ENCODE data around the gene TRIM15.
"Not testable (repeated sequence)": the region's sequence is repeated elsewhere in the genome, so short reads cannot be mapped to it uniquely, and the experiment has no call there.

TRIM15 gene

GRCh38 chr6:30163090-30163917 is at the start of gene TRIM15:
Gene TRIM15 (plus strand): TSS chr6:30163546. CDS start chr6:30163685, 139 bp downstream.
- no peak for DNase-seq (ENCODE audit: low read depth in 2 of 2, low spot score in 1 of 2)

GRCh38 chr6:30113841-30114240 is 49.5 kb upstream of the TRIM15 start:
- DNase-seq (ENCODE audit: low read depth in 2 of 2, low spot score in 1 of 2): no peak

GRCh38 chr6:30116724-30117123 is 46.6 kb upstream of the TRIM15 start:
- DNase-seq (ENCODE audit: low read depth in 2 of 2, low spot score in 1 of 2): no peak

GRCh38 chr6:30118691-30119090 is 44.7 kb upstream of the TRIM15 start:
- not testable (repeated sequence) for DNase-seq (ENCODE audit: low read depth in 2 of 2, low spot score in 1 of 2)

- DNase-seq (ENCODE audit: low read depth in 2 of 2, low spot score in 1 of 2): no peak
Measured at GRCh38 chr6:30121446-30122366, 41.6 kb upstream of the TRIM15 start.

- no peak for DNase-seq (ENCODE audit: low read depth in 2 of 2, low spot score in 1 of 2)
Measured at GRCh38 chr6:30122515-30122914, 40.8 kb upstream of the TRIM15 start.

- no peak for DNase-seq (ENCODE audit: low read depth in 2 of 2, low spot score in 1 of 2)
Measured at GRCh38 chr6:30127238-30128093, 35.9 kb upstream of the TRIM15 start.

- no peak for DNase-seq (ENCODE audit: low read depth in 2 of 2, low spot score in 1 of 2)
Measured at GRCh38 chr6:30129265-30130178, 33.8 kb upstream of the TRIM15 start.

GRCh38 chr6:30130179-30130679 is 33.1 kb upstream of the TRIM15 start:
- DNase-seq (ENCODE audit: low read depth in 2 of 2, low spot score in 1 of 2): no peak

GRCh38 chr6:30130887-30131862 is 32.2 kb upstream of the TRIM15 start:
- DNase-seq (ENCODE audit: low read depth in 2 of 2, low spot score in 1 of 2): peak; percentile 20 to 42

GRCh38 chr6:30131947-30132497 is 31.3 kb upstream of the TRIM15 start:
- DNase-seq (ENCODE audit: low read depth in 2 of 2, low spot score in 1 of 2): no peak

GRCh38 chr6:30135147-30135546 is 28.2 kb upstream of the TRIM15 start:
- no peak for DNase-seq (ENCODE audit: low read depth in 2 of 2, low spot score in 1 of 2)

- DNase-seq (ENCODE audit: low read depth in 2 of 2, low spot score in 1 of 2): no peak
Measured at GRCh38 chr6:30135757-30136156, 27.6 kb upstream of the TRIM15 start, which contains the start of gene TRIM40. Gene TRIM40 (plus strand): TSS chr6:30136140. CDS start chr6:30137037, 897 bp downstream.

GRCh38 chr6:30136570-30137286 is 26.6 kb upstream of the TRIM15 start:
- DNase-seq (ENCODE audit: low read depth in 2 of 2, low spot score in 1 of 2): no peak

GRCh38 chr6:30140240-30140639 is 23.1 kb upstream of the TRIM15 start:
- DNase-seq (ENCODE audit: low read depth in 2 of 2, low spot score in 1 of 2): not testable (repeated sequence)

- no peak for DNase-seq (ENCODE audit: low read depth in 2 of 2, low spot score in 1 of 2)
Measured at GRCh38 chr6:30142665-30143064, 20.7 kb upstream of the TRIM15 start.

GRCh38 chr6:30143780-30144179 is 19.6 kb upstream of the TRIM15 start:
- no peak for DNase-seq (ENCODE audit: low read depth in 2 of 2, low spot score in 1 of 2)
